GM23338 (cell line): ENCODE measurements around the gene BID. TPM values are rescaled to one million over a fixed set of nuclear protein-coding genes. Genes with fewer than 3 reads are reported as not detected.

Experiments
- CREB1 ChIP-seq: fragments of 250-450 bp; sonication (Bioruptor Pico); IDR thresholded peaks from 2 replicates; pipeline ENCODE4 v1.5.0; 2020; ENCODE audit warnings: low read depth, mild to moderate bottlenecking, moderate library complexity
- CTCF ChIP-seq, 2 experiments: fragments of 200-600 bp in 1 of 2; sonication (generic) in 1 of 2; conservative IDR thresholded peaks; 2 replicates each; pipeline versions ENCODE4 v1.5.1 to v1.6.1; 2016 to 2017; ENCODE audit warnings: antibody characterized with exemption in 2 of 2, low read depth in 2 of 2, mild to moderate bottlenecking in 2 of 2, moderate library complexity in 1 of 2
- ETS1 ChIP-seq: IDR thresholded peaks from 2 replicates; pipeline ENCODE4 v1.6.1; 2016; ENCODE audit warnings: antibody characterized with exemption
- EZH2 ChIP-seq: fragments of 200-600 bp; sonication (generic); IDR thresholded peaks from one replicate; pipeline ENCODE4 v1.8.0; 2017; ENCODE audit warnings: antibody characterized with exemption, mild to moderate bottlenecking, low read depth; ENCODE audit not compliant: unreplicated experiment
- STAT1 ChIP-seq: IDR thresholded peaks from one replicate; pipeline ENCODE4 v1.6.1; 2016; ENCODE audit warnings: antibody characterized with exemption; ENCODE audit not compliant: unreplicated experiment
- ZNF462 ChIP-seq: fragments of 250-450 bp; sonication (Bioruptor Pico); IDR thresholded peaks from 2 replicates; pipeline ENCODE4 v1.5.0; 2020; ENCODE audit warnings: mild to moderate bottlenecking, moderate library complexity
- polyA plus RNA-seq: library from polyadenylated mRNA; unstranded; fragments of >200 nt; fragmentation: Nextera tagmentation; extraction: Ambion mirVana; gene quantifications from 2 replicates; pipeline ENCODE4 v1.2.1, GENCODE V29; 2016
- total RNA-seq: library from RNA; depleted of rRNA; stranded (reverse); fragments of >200 nt; shearing (Covaris generic); gene quantifications from 2 replicates; pipeline ENCODE4 v1.2.3, GENCODE V29; 2014

BID gene
- total and polyA plus RNA-seq, 2 experiments from 2014 or later = 65.1 to 125 TPM

- TF ChIP-seq ZNF462 (CRISPR knock-in tag) = no peak
- no peak for TF ChIP-seq CTCF (conservative IDR thresholded peaks at IDR 0.05; ENCODE audit: low read depth in 2 of 2)
- TF ChIP-seq CREB1 (CRISPR knock-in tag) = no peak
- TF ChIP-seq STAT1 = no peak
- TF ChIP-seq EZH2 = no peak
- TF ChIP-seq ETS1 = no peak
Measured at GRCh38 chr22:17772958-17773605, 1.2 kb downstream of the BID start (continued).
